ENCODE data around the gene APOD. TPM values are rescaled to one million over a fixed set of nuclear protein-coding genes. Genes with fewer than 3 reads are reported as not detected.

The APOD gene
- total RNA-seq, 1 experiment from 2014 or later, result not detected

DNA sequence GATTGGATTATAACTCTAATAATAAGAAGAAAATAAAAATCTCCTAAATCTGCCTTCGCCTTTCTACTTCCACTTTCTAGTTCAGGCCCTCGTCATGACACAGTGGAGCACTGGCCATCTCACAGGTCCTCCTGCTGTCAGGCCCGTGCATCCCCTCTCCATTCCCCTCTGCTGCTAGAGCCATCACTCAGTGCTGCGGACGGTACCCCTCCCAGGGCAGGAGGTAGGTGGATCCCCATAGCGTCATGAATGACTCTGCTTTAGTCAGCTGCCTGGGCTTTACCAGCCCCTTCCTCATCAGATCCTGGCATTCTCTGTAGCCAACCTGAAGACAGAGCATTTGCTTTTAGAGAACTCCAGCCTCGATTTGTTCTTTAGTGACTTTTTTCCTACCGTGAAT, 28.6 kb downstream of the APOD start:
- BruUV-seq (replicated peaks), result no TSS peak
- H3K27me3 ChIP-seq (replicated peaks; ENCODE audit: insufficient read depth, low read depth, low read length, poor library complexity), result no peaks in the 10 kb centered on the region
- no peak overlapping the region for H3K4me3 ChIP-seq (ENCODE audit: low read depth, low read length, poor library complexity, severe bottlenecking)
- DNase-seq (ENCODE audit: low spot score), result no peak
- H3K27ac ChIP-seq (ENCODE audit: low read depth, low read length, poor library complexity, severe bottlenecking), result no peak overlapping the region
- H3K4me1 ChIP-seq (ENCODE audit: insufficient read depth, low read length, poor library complexity, severe bottlenecking), result no peaks in the 10 kb centered on the region
- CTCF ChIA-PET, result no interaction called here
- POLR2A ChIA-PET (ENCODE audit: low non-redundant PET), result no interaction called here
- H3K36me3 ChIP-seq (ENCODE audit: insufficient read depth, low read length, poor library complexity, severe bottlenecking), result no peaks in the 10 kb centered on the region
- TF ChIP-seq EZH2 (IDR thresholded peaks at IDR 0.05; ENCODE audit: borderline replicate concordance, low read depth, low read length, poor library complexity, severe bottlenecking), result no peak
- TF ChIP-seq, protein P1, sequence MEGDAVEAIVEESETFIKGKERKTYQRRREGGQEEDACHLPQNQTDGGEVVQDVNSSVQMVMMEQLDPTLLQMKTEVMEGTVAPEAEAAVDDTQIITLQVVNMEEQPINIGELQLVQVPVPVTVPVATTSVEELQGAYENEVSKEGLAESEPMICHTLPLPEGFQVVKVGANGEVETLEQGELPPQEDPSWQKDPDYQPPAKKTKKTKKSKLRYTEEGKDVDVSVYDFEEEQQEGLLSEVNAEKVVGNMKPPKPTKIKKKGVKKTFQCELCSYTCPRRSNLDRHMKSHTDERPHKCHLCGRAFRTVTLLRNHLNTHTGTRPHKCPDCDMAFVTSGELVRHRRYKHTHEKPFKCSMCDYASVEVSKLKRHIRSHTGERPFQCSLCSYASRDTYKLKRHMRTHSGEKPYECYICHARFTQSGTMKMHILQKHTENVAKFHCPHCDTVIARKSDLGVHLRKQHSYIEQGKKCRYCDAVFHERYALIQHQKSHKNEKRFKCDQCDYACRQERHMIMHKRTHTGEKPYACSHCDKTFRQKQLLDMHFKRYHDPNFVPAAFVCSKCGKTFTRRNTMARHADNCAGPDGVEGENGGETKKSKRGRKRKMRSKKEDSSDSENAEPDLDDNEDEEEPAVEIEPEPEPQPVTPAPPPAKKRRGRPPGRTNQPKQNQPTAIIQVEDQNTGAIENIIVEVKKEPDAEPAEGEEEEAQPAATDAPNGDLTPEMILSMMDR (conservative IDR thresholded peaks at IDR 0.05; ENCODE audit: low read depth, low read length), result no peak
- intact Hi-C loops (cut with micrococcal nuclease; ENCODE audit: unreplicated experiment), result loop anchor here (5.0 kb wide), 1 partner anchor 297 kb away; no protein-coding TSS in a partner anchor
- no peaks in the 10 kb centered on the region for H3K9me3 ChIP-seq (ENCODE audit: low read depth, low read length, poor library complexity, severe bottlenecking)

GRCh38 chr3:195554458-195554857, 29.3 kb downstream of the APOD start:
- TF ChIP-seq EZH2 (IDR thresholded peaks at IDR 0.05; ENCODE audit: borderline replicate concordance, low read depth, low read length, poor library complexity, severe bottlenecking), result no peak
- TF ChIP-seq, protein P1 (conservative IDR thresholded peaks at IDR 0.05; ENCODE audit: low read depth, low read length), result no peak
- Histone ChIP-seq H3K27me3 (replicated peaks; ENCODE audit: insufficient read depth, low read depth, low read length, poor library complexity) (no peaks in the 10 kb centered on the region), H3K4me1 (ENCODE audit: insufficient read depth, low read length, poor library complexity, severe bottlenecking) (no peaks in the 10 kb centered on the region), H3K9me3 (ENCODE audit: low read depth, low read length, poor library complexity, severe bottlenecking) (no peaks in the 10 kb centered on the region), H3K4me3 (ENCODE audit: low read depth, low read length, poor library complexity, severe bottlenecking) (no peak overlapping the region), H3K36me3 (ENCODE audit: insufficient read depth, low read length, poor library complexity, severe bottlenecking) (no peaks in the 10 kb centered on the region), H3K27ac (ENCODE audit: low read depth, low read length, poor library complexity, severe bottlenecking) (no peak overlapping the region)
- intact Hi-C loops (cut with micrococcal nuclease; ENCODE audit: unreplicated experiment), result no loop called here
- no TSS peak for BruUV-seq (replicated peaks)
- ChIA-PET CTCF (no interaction called here), POLR2A (ENCODE audit: low non-redundant PET) (no interaction called here)
- no peak for DNase-seq (ENCODE audit: low spot score)

GRCh38 chr3:195553268-195553667, 30.5 kb downstream of the APOD start:
- no peak for TF ChIP-seq EZH2 (IDR thresholded peaks at IDR 0.05; ENCODE audit: borderline replicate concordance, low read depth, low read length, poor library complexity, severe bottlenecking)
- TF ChIP-seq, protein P1 (conservative IDR thresholded peaks at IDR 0.05; ENCODE audit: low read depth, low read length), result no peak
- intact Hi-C loops (cut with micrococcal nuclease; ENCODE audit: unreplicated experiment), result no loop called here
- CTCF ChIA-PET, result no interaction called here
- Histone ChIP-seq H3K36me3 (ENCODE audit: insufficient read depth, low read length, poor library complexity, severe bottlenecking) (no peaks in the 10 kb centered on the region), H3K9me3 (ENCODE audit: low read depth, low read length, poor library complexity, severe bottlenecking) (no peaks in the 10 kb centered on the region), H3K4me3 (ENCODE audit: low read depth, low read length, poor library complexity, severe bottlenecking) (no peak overlapping the region), H3K4me1 (ENCODE audit: insufficient read depth, low read length, poor library complexity, severe bottlenecking) (peaks cover 7% of the 10 kb centered on the region), H3K27ac (ENCODE audit: low read depth, low read length, poor library complexity, severe bottlenecking) (no peak overlapping the region), H3K27me3 (replicated peaks; ENCODE audit: insufficient read depth, low read depth, low read length, poor library complexity) (no peaks in the 10 kb centered on the region)
- no peak for DNase-seq (ENCODE audit: low spot score)
- POLR2A ChIA-PET (ENCODE audit: low non-redundant PET), result no interaction called here
- BruUV-seq (replicated peaks), result no TSS peak

All from A673 (cell line).